Trophoblast cell (in vitro differentiated cells and primary cell): ENCODE results near the gene ATF7IP2.

ENCODE experiments used
- DNase-seq, 2 donors: peaks; one replicate each; pipeline ENCODE4 v3.0.0-alpha.2; 2016
- H2AFZ ChIP-seq: 2 replicates; pipeline ENCODE4 v1.6.1; 2013; ENCODE audit warnings: low read length, moderate library complexity, mild to moderate bottlenecking; ENCODE audit not compliant: insufficient read depth, poor library complexity
- H2AK5ac ChIP-seq: 2 replicates; pipeline ENCODE4 v1.6.1; 2013; ENCODE audit warnings: mild to moderate bottlenecking, low read length
- H2BK120ac ChIP-seq: 2 replicates; pipeline ENCODE4 v1.6.1; 2013; ENCODE audit warnings: low read length, mild to moderate bottlenecking, moderate library complexity; ENCODE audit not compliant: insufficient read depth, poor library complexity
- H2BK12ac ChIP-seq: 2 replicates; pipeline ENCODE4 v1.6.1; 2013; ENCODE audit warnings: mild to moderate bottlenecking, low read length, moderate library complexity
- H2BK5ac ChIP-seq: 2 replicates; pipeline ENCODE4 v1.6.1; 2013; ENCODE audit warnings: low read length, low read depth, moderate library complexity, mild to moderate bottlenecking; ENCODE audit not compliant: poor library complexity
- H3K14ac ChIP-seq: 2 replicates; pipeline ENCODE4 v1.6.1; 2013; ENCODE audit warnings: mild to moderate bottlenecking, low read length
- H3K18ac ChIP-seq: 2 replicates; pipeline ENCODE4 v1.6.1; 2013; ENCODE audit warnings: mild to moderate bottlenecking, low read length
- H3K23ac ChIP-seq: 2 replicates; pipeline ENCODE4 v1.6.1; 2013; ENCODE audit warnings: low read length
- H3K27ac ChIP-seq: 2 replicates; pipeline ENCODE4 v1.5.1; 2013; ENCODE audit warnings: low read depth, mild to moderate bottlenecking, inconsistent platforms, low read length, moderate library complexity
- H3K27me3 ChIP-seq: 2 replicates; pipeline ENCODE4 v1.6.1; 2013; ENCODE audit warnings: inconsistent platforms, mild to moderate bottlenecking, low read length, moderate library complexity; ENCODE audit not compliant: insufficient read depth
- H3K36me3 ChIP-seq, 2 experiments: 1 replicate in 1 of 2; 2 replicates in 1 of 2; pipeline ENCODE4 v1.6.1; 2013; ENCODE audit warnings: low read length in 2 of 2, mild to moderate bottlenecking in 2 of 2, moderate library complexity in 1 of 2; ENCODE audit not compliant: insufficient read depth in 2 of 2, control insufficient read depth in 1 of 2
- H3K4ac ChIP-seq: 2 replicates; pipeline ENCODE4 v1.6.1; 2013; ENCODE audit warnings: low read depth, mild to moderate bottlenecking, low read length, moderate library complexity
- H3K4me1 ChIP-seq, 2 experiments: 1 replicate in 1 of 2; 2 replicates in 1 of 2; pipeline ENCODE4 v1.6.1; 2013; ENCODE audit warnings: low read length in 2 of 2, mild to moderate bottlenecking in 2 of 2, moderate library complexity in 1 of 2; ENCODE audit not compliant: insufficient read depth in 2 of 2, control insufficient read depth in 1 of 2
- H3K4me2 ChIP-seq: 2 replicates; pipeline ENCODE4 v1.6.1; 2013; ENCODE audit warnings: inconsistent platforms, mild to moderate bottlenecking, low read length, moderate library complexity
- H3K4me3 ChIP-seq: 2 replicates; pipeline ENCODE4 v1.5.1; 2013; ENCODE audit warnings: mild to moderate bottlenecking, low read depth, low read length, inconsistent platforms
- H3K79me1 ChIP-seq: one replicate; pipeline ENCODE4 v1.6.1; 2013; ENCODE audit warnings: low read length
- H3K79me2 ChIP-seq: 2 replicates; pipeline ENCODE4 v1.6.1; 2013; ENCODE audit warnings: low read length, mild to moderate bottlenecking; ENCODE audit not compliant: control insufficient read depth, insufficient read depth, poor library complexity
- H3K9ac ChIP-seq: 2 replicates; pipeline ENCODE4 v1.6.1; 2013; ENCODE audit warnings: mild to moderate bottlenecking, low read length
- H3K9me3 ChIP-seq: 2 replicates; pipeline ENCODE4 v1.6.1; 2013; ENCODE audit warnings: low read depth, mild to moderate bottlenecking, control low read depth, inconsistent platforms, low read length; ENCODE audit not compliant: insufficient read depth
- H4K12ac ChIP-seq: 2 replicates; pipeline ENCODE4 v1.6.1; 2013; ENCODE audit warnings: low read depth, mild to moderate bottlenecking, low read length, moderate library complexity
- H4K8ac ChIP-seq: 2 replicates; pipeline ENCODE4 v1.6.1; 2013; ENCODE audit warnings: low read depth, mild to moderate bottlenecking, low read length, moderate library complexity
- H4K91ac ChIP-seq: one replicate; pipeline ENCODE4 v1.6.1; 2013; ENCODE audit warnings: low read depth, mild to moderate bottlenecking, low read length, moderate library complexity
- WGBS: extraction: QIAGEN DNeasy Blood & Tissue Kit; methylation state at CpG from one replicate; pipeline ENCODE4 v1.1.7; 2013; ENCODE audit warnings: missing lambda C conversion rate; ENCODE audit not compliant: insufficient read length, insufficient coverage; ENCODE audit errors: extremely low coverage; 5-methylcytosine and 5-hydroxymethylcytosine counted together

The ATF7IP2 gene

DNA sequence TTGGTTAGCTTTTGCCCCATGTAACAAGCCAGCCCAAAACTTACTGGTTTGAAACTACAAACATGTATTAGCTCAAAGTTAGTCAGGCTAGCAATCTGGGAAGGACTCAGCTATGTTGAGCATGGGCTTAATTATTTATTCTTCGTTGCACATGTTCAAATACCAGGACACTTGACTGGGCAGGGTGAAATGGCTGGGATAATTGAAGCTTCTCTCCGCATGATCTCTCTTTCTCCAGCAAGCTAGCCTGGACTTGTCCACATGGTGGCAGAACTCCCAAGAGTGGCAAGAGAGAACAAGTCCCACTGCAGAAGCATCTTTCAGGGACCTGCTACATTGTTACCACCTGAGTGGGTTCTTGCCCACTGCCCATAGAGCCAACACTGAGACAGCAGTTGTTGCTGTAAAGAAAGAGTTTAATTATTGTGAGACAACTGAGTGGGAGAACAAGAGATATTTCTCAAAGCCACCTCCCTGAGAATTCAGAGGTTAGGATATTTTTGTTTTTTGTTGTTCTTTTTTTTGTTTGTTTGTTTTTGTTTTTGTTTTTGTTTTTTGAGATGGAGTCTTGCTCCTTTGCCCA lies 16.8 kb upstream of the ATF7IP2 start:
- Histone ChIP-seq H2BK12ac (no peak overlapping the region), H2BK5ac (no peak overlapping the region), H3K79me2 (no peaks in the 10 kb centered on the region), H2AFZ (no peak overlapping the region), H3K4me2 (no peak overlapping the region), H3K9ac (no peak overlapping the region), H3K18ac (no peak overlapping the region), H4K91ac (no peak overlapping the region), H3K14ac (no peak overlapping the region), H3K4me3 (no peak overlapping the region), H3K27ac (no peak overlapping the region), H3K36me3 (no peaks in the 10 kb centered on the region), H4K8ac (no peak overlapping the region), H3K4ac (no peak overlapping the region), H4K12ac (no peak overlapping the region), H3K79me1 (no peaks in the 10 kb centered on the region), H3K4me1 (no peaks in the 10 kb centered on the region), H3K23ac (no peak overlapping the region), H2BK120ac (no peak overlapping the region), H3K27me3 (no peaks in the 10 kb centered on the region), H2AK5ac (no peak overlapping the region), H3K9me3 (no peaks in the 10 kb centered on the region)
- WGBS, result no CpG with 5 or more reads among the region's 2 CpGs
- no peak for DNase-seq

DNA sequence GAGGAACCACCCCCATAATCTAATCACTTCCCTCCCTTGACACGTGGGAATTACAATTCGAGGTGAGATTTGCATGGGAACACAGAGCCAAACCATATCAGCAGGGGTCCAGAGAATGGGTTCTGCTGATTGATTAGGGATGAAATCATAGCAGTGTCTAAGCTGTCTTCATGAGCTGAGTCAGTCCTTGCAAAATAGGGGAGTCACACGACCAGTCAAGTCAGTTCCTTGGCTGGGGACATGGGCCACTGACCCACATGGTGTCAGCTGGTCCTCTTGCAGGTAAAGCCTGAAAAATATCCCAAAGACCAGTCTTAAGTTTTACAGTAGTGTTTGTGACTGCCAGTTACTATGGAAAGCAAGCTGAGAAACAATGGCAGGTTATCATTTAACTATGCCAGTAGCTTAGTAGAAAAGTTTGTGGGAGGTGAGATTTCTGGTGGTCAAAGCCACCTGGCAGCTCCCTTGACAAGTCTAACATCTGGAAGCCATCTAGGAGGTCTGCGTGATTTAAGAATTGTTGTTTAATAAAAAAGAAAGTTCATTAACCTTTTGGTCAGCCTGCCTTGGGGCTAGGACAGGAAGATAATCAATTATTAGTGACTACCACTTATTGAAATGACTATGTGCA lies 15.7 kb upstream of the ATF7IP2 start:
- Histone ChIP-seq H4K91ac (no peak overlapping the region), H3K14ac (no peak overlapping the region), H2AK5ac (no peak overlapping the region), H3K18ac (no peak overlapping the region), H3K79me2 (no peaks in the 10 kb centered on the region), H3K23ac (no peak overlapping the region), H3K4me2 (no peak overlapping the region), H3K27me3 (no peaks in the 10 kb centered on the region), H2AFZ (no peak overlapping the region), H2BK5ac (no peak overlapping the region), H3K4ac (no peak overlapping the region), H3K79me1 (no peaks in the 10 kb centered on the region), H4K12ac (no peak overlapping the region), H3K4me3 (no peak overlapping the region), H4K8ac (no peak overlapping the region), H3K27ac (no peak overlapping the region), H2BK120ac (no peak overlapping the region), H3K9ac (no peak overlapping the region), H3K9me3 (no peaks in the 10 kb centered on the region), H2BK12ac (no peak overlapping the region), H3K36me3 (no peaks in the 10 kb centered on the region), H3K4me1 (no peaks in the 10 kb centered on the region)
- DNase-seq, result no peak
- no CpG with 5 or more reads among the region's 4 CpGs for WGBS

DNA sequence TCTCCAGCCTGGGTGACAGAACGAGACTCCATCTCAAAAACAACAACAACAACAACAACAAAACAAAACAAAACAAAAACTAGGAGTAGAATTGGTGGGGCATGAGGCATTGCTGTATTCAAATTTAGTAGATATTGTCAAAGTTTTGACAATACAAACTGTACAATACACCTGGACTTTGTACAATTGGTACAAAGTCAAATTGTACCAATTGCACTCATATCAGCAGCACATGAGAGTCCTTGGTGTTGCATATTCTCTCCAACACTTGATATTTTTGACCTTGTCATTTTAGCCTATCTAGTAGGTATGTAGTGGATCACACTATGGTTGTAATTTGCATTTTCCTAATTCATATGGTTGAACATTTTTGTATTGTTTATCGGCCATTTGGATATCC lies 14.3 kb upstream of the ATF7IP2 start:
- H3K36me3 ChIP-seq, result no peaks in the 10 kb centered on the region
- no peak overlapping the region for H4K91ac ChIP-seq
- H4K8ac ChIP-seq, result no peak overlapping the region
- no peak overlapping the region for H2AFZ ChIP-seq
- H3K4me3 ChIP-seq, result no peak overlapping the region
- H3K14ac ChIP-seq, result no peak overlapping the region
- no peak overlapping the region for H2BK5ac ChIP-seq
- no peaks in the 10 kb centered on the region for H3K79me2 ChIP-seq
- H3K9ac ChIP-seq, result no peak overlapping the region
- no peak overlapping the region for H2BK12ac ChIP-seq
- no peak overlapping the region for H2BK120ac ChIP-seq
- H3K23ac ChIP-seq, result no peak overlapping the region
- H3K4ac ChIP-seq, result no peak overlapping the region
- no peak for DNase-seq
- no peaks in the 10 kb centered on the region for H3K4me1 ChIP-seq
- no peak overlapping the region for H3K27ac ChIP-seq
- no peak overlapping the region for H3K4me2 ChIP-seq
- H4K12ac ChIP-seq, result no peak overlapping the region
- H3K27me3 ChIP-seq, result no peaks in the 10 kb centered on the region
- H3K79me1 ChIP-seq, result no peaks in the 10 kb centered on the region
- no peaks in the 10 kb centered on the region for H3K9me3 ChIP-seq
- H3K18ac ChIP-seq, result no peak overlapping the region
- WGBS, result no CpG with 5 or more reads among the region's 2 CpGs
- H2AK5ac ChIP-seq, result no peak overlapping the region

DNA sequence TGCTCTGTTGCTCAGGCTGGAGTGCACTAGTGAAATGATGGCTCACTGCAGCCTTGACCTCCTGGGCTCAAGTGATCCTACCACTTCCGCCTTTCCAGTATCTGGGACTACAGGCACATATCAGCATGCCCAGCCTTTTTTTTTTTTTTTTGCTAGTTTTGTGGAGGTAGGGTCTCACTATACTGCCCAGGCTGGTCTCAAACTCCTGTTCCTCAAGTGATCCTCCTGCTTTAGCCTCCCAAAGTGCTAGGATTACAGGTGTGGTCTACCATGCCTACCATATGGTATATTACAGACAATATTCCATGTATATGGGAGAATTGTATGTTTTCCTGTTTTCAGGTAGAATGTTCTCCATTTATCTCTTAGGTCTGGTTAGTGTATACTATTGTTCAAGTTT lies 12.3 kb upstream of the ATF7IP2 start:
- no peak overlapping the region for H2BK12ac ChIP-seq
- no peak overlapping the region for H3K27ac ChIP-seq
- no peak overlapping the region for H4K8ac ChIP-seq
- H3K14ac ChIP-seq, result no peak overlapping the region
- no peak for DNase-seq
- WGBS, result no CpG with 5 or more reads among the region's 1 CpG
- no peaks in the 10 kb centered on the region for H3K9me3 ChIP-seq
- no peaks in the 10 kb centered on the region for H3K27me3 ChIP-seq
- no peak overlapping the region for H4K12ac ChIP-seq
- H2AFZ ChIP-seq, result no peak overlapping the region
- H3K4me2 ChIP-seq, result no peak overlapping the region
- H3K9ac ChIP-seq, result no peak overlapping the region
- H3K4me1 ChIP-seq, result no peaks in the 10 kb centered on the region
- no peak overlapping the region for H3K18ac ChIP-seq
- H3K79me1 ChIP-seq, result no peaks in the 10 kb centered on the region
- no peak overlapping the region for H2BK5ac ChIP-seq
- H3K79me2 ChIP-seq, result no peaks in the 10 kb centered on the region
- H3K36me3 ChIP-seq, result no peaks in the 10 kb centered on the region
- no peak overlapping the region for H3K4me3 ChIP-seq
- no peak overlapping the region for H2BK120ac ChIP-seq
- H3K23ac ChIP-seq, result no peak overlapping the region
- H2AK5ac ChIP-seq, result no peak overlapping the region
- no peak overlapping the region for H4K91ac ChIP-seq
- H3K4ac ChIP-seq, result no peak overlapping the region
